NOMO-1 (cell line): Measurements from ENCODE around the gene CBX2.
"Not testable (repeated sequence)": the region's sequence is repeated elsewhere in the genome, so short reads cannot be mapped to it uniquely, and the experiment has no call there.

Source experiments
- DNase-seq, 2 experiments: peaks; one replicate each; lab custom pipeline; 2025; ENCODE audit not compliant: unreplicated experiment in 2 of 2; lab: John Stamatoyannopoulos, UW

Gene CBX2

DNA sequence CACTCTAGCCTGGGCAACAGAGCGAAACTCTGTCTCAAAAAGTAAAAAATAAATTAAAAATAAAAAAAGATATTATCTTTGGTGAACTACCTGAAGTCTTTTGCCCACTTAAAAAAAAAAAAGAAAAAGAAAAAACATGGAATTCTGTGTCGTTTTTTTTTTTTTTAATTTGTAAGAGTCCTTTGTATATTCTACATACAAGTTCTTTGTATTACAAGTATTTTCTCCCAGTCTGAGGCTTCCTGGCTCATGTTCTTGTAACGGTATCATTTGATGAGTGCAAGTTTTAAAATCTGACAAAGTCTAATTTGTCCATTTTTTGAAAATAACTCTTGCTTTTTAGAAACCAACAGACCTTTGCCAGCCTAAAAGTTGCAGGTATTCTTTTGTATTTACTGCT lies 12.2 kb upstream of the CBX2 start:
- no peak for DNase-seq

DNA sequence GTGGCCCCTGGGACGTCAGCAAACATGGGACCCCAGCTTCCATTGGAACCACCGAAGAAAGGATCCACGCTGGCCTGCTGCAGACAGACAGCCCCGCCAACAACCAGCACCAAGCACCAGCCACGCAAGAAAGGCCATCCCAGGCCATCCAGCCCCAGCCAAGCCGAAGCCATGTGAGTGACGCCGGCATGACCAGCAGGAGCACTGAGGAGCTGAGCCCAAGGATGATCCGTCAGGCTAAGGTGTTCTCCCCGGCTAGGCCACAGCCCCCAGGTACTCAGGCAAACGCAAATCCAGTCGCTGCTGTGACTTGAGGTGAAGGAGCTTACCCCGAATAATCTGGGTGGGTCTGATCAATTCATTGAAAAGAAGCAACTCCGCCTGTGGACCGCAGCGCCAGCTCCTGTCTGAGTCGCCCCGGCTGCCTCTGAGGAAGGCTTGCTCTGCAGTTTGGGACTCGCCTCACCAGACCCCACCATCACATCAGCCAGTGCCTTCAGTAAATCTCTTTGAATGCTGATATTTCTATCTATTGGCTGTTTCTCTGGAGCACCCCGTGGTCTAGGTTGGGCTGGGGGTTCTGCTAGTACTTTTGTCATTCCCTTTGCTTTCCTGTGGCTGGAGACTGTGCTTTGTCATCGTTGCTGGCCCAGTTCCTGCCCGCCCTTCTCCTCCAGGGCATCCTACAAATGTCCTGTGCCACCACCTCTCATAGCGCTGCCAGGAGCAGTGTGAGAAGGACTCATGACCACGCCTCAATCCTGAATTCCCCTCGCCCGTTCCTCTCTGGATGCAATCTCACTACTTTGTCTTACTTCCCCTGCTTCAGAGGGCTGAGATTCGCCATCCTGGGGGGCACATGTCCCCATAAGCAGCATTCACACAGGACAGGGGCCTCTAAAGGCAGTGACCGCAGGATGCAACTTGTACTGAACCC lies 8.1 kb upstream of the CBX2 start:
- no peak for DNase-seq

DNA sequence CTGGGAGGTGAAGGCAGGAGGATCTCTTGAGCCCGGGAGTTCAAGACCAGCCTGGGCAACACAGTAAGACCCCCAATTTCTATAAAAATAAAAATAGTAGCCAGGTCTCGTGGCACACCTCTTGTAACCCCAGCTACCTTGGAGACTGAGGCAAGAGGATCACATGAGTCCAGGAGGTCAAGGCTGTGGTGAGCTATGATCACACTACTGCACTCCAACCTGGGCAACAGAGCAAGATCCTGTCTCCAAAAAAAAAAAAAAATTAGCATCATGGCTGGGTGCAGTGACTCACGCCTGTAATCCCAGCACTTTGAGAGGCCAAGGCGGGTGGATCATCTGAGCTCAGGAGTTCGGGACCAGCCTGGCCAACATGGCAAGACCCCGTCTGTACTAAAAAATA lies 6.7 kb upstream of the CBX2 start:
- DNase-seq = no peak

DNA sequence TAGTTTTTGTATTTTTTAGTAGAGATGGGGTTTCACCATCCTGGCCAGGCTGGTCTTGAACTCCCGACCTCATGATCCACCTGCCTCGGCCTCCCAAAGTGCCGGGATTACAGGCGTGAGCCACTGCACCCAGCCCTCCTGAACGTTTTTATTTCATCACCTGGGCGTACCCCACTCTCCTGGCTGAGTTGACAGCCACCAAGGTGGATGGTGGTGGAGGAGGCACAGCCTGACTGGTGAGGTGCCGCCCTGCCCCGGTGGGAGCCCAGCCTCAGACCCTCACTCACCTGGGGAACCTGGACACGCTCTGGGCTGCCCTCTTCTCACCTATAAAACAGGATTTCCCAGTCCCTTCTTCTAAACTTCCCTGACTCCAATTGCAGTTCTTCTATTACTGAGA lies 5.2 kb upstream of the CBX2 start:
- not testable (repeated sequence) for DNase-seq

DNA sequence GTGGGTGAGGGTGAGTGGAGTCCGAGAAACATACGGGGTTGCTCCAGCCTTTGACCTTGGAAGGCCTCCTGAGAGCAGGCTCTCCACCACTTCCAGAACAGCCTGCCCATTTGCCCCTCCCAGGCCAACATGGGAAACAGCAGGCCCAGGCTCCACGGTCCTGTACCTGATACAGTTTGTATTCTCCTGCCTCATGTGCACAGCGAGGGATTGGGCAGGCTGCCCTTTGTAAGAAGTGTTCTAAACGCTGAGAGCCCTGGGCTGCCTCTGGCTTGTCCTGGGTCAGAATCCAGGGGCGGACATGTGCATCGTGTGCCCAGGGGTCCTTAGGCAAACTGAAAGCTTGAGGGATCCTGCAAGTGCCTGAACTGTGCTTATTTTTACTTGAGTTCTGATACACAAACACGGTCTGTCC lies 3.4 kb upstream of the CBX2 start:
- no peak for DNase-seq

DNA sequence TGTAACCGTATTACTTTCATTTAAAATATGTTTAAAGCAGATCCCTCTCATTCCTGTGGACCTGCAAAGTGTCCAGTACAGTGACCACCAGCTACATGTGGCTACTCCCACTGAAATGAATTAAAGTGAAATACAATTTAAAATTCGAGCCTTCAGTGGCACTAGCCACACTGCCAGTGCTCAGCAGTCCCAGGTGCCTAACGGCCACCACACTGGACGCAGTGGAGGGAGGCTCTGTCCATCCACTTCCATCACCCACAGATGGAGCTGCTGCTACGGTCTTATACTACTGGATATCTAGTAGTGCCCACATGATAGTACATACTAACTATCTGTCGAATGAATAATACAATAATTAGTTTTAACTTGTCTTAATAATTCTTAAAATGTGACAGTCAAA lies 2.3 kb upstream of the CBX2 start:
- no peak for DNase-seq

DNA sequence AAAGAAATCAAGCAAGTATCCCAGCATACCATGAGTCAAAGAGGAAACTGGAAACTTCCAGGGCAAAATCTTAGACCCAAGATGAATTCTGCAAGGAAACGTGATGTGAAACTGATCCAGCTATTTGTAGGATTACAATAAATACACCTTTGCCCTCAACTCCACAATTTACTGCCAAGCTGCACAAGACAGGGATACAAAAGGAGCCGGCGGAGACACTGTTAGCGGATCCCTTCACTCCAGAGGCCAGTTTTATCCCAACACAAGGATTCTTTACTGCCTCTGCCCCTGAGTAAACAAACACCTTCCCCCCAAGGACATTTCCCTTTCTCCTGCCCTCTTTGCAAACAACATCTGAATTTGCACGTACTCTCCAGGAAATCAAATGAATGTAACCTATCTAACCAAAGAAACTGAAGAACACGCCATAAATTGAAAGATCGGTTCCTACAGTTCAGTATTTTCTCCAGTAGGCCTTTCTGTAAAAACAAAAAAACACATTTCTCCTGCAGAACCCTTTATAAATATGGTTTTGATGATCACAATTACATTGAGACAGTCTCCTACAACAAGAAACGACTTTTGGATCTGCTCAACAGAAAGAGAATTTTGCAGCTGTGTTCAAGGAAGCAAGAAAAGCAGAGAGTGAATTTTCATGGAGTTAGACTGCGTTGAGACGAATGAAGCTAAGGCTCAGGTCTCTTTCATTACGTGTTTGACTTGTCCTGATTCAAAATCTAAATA lies 1.4 kb upstream of the CBX2 start:
- DNase-seq = no peak

DNA sequence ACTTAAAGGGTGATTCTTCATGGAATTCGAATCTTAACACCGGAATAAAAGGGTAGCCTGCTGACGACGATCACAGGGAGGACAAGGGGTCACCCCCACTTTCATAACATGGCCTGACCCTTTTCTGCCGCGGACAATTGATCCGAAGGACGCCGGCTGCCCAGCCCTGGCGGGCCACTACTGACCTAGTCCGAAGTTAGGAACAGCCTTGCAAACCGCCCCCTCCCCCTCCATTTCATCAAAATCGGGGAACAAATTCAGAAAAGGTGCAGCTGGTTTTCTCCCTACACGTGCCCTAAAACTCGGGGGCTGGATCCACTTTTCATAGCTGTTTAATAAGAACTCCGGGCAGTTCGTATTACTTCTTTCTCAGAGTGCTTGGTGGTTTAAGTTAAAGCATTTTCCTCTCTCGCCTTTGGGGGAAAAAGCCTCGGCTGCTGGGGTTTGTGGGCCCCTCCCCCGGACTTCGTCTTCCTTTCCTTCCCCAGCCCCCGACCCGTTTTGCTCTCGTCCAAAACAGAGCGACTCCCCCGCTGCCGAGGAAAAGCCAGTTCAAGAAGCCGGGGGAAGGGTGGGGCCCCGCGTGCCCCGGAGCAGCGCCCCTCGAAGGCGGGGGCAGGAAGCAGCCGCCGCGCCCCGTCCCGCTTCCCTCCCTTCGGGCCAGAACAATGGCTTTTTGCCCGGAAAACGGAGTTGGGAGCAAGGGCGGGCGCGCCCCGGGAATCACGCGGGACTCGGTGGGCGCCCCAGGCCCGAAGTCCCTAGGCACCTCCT lies 641 bp upstream of the CBX2 start:
- DNase-seq = no peak

DNA sequence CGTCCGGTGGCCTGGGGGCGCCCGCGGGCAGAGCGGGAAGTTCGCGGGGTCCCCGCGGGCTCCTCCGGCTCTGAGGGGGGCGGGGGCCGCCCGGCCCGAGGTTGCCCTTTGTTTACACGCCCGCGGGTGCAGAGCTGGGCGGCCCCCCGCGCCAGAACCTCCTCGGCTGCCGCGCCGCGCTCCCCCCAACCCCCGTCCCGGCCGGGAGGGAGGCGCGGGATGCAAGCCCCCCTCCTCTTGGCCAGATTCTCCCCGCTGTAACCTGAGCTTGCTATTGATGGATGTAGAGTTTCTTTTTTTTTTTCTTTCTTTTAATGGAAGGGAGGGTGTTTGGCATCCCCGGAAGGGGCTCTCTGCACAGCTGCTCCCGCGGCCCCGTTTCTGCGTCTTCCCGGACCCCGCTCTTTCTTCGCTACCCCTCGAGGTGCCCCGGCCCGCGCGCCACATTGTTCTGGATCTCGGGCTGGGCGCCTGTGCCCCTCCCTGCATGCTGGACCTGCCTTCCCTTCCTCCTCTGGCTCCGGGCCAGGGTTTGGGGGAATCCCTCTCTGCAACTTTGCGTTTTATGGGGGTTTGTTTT lies 646 bp downstream of the CBX2 start:
- no peak for DNase-seq

DNA sequence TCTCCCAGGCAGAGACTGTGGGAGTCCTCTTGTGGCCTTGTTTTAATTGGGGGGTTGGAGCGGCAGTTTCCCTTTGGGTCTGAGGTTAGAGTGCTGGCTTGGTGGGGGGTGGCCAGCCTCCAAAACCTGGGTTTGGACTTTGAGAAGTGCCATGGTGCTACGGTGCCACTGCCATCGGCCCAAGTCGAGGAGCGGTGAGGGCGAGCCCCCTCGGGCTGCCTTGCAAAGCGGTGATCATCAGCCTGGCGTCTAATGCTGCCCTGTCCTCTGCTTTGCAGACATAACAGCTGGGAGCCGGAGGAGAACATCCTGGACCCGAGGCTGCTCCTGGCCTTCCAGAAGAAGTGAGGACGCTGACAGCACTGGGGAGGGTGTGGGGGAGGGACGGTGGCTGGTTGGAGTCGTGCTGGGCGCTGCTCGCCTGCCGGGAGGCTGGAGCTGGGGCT lies 1.2 kb downstream of the CBX2 start:
- no peak for DNase-seq

DNA sequence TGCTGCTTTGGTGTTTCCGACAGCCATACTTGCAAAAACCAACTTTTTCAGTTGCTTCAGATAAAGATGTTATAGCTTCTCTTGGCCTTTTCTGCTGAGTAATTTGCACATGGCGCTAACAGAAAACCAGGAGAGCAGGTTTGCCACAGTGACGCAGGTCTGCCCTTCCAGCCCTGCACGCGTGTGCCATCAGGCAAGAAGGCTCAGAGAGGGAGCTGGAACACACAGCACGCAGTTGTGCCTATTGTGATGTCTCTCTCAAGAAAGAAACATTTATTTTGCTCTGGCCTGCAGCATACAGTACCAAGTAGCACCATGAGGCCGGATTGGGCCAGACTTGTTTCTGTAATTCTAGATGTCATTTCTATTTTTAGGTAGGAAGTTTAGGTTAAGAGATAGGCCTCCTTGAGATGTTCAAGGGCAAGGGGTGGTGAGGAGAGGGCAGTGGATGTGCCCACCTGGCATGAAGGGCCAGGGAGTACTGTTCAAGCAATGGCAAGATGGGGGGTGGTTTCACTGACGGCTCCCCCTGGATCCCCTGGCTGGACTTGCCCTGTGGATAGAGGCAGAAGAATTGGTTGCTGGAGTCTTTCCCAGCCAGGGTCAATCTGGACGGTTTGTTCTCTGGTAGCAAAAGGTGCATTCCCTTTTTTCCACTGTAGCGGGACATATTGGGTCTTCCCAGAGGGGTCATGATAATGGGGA lies 1.9 kb downstream of the CBX2 start:
- no peak for DNase-seq

DNA sequence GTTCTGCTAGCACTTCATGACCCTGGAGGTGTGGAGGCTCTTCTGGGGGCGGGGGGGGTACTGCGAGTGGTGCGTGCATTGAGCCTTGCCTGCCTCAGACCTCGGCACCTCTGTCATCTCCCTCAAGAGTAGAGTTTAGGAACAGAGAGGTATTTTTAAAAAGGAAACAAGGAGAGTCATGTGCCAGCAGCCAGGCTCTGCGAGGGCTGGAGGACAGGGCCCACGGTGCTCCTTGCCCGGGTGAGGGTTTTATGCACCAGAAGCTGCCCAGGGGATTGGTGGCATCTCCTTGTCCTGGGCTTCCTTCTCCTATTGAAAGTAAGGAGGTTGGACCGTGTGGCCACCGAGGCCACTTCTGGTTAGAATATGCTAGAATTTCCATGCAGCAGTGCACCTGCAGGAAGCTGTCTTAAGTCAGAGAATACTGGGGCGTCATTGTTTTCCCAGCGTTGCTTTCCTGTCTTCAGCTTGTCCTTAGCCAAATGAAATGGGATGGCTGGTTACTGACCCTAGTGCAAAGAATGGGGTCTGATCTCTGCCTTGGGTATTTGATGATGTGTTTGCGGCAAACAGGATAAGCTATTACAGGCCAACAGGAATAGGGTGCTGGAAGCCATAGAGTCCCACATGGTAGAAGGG lies 3.2 kb downstream of the CBX2 start:
- no peak for DNase-seq

DNA sequence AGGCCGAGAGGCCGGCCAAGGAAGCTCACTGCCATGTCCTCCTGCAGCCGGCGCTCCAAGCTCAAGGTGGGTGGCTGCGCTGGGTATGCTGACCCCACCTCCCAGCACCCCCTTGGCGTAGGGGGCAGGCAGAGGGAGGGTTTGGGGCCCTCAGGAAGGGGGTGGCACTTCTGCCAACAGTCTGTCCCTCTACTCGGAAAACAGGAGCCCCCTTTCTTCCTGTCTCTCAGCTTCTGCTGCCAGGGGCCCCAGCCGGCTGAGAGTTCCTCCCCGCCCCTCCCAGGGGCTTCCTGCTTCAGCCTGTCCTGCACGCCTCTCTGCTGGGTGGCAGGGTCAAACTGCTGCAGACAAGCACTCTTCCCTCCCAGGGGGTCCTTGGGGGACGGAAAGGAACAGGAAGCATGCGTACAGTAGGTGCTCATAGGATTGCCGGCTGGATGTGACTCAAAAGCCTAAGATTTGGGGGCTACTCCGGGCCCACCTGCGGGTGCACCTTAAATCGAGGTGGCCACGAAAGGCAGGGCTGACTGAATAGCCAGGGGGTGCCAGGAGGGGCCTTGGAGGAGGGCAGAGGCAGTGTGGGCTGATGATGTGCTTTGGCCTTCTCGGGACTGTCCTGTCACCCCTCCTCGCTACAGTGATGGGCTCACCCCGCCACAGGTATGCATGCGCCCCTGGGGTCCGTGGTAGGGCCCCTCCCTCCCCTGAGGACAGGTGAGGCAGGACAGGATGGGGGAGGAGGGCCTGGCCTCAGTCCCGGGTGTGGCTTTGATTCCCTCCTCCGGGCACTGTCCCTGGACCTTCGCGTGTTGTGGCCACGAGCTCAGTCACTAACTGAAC lies 4.0 kb downstream of the CBX2 start:
- DNase-seq = no peak

DNA sequence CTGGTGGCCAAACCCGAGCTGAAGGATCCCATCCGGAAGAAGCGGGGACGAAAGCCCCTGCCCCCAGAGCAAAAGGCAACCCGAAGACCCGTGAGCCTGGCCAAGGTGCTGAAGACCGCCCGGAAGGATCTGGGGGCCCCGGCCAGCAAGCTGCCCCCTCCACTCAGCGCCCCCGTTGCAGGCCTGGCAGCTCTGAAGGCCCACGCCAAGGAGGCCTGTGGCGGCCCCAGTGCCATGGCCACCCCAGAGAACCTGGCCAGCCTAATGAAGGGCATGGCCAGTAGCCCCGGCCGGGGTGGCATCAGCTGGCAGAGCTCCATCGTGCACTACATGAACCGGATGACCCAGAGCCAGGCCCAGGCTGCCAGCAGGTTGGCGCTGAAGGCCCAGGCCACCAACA lies 5.9 kb downstream of the CBX2 start:
- no peak for DNase-seq

DNA sequence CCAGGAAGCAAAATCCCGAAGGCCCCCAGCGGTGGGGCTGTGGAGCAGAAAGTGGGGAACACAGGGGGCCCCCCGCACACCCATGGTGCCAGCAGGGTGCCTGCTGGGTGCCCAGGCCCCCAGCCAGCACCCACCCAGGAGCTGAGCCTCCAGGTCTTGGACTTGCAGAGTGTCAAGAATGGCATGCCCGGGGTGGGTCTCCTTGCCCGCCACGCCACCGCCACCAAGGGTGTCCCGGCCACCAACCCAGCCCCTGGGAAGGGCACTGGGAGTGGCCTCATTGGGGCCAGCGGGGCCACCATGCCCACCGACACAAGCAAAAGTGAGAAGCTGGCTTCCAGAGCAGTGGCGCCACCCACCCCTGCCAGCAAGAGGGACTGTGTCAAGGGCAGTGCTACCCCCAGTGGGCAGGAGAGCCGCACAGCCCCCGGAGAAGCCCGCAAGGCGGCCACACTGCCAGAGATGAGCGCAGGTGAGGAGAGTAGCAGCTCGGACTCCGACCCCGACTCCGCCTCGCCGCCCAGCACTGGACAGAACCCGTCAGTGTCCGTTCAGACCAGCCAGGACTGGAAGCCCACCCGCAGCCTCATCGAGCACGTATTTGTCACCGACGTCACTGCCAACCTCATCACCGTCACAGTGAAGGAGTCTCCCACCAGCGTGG lies 6.5 kb downstream of the CBX2 start:
- DNase-seq = no peak

DNA sequence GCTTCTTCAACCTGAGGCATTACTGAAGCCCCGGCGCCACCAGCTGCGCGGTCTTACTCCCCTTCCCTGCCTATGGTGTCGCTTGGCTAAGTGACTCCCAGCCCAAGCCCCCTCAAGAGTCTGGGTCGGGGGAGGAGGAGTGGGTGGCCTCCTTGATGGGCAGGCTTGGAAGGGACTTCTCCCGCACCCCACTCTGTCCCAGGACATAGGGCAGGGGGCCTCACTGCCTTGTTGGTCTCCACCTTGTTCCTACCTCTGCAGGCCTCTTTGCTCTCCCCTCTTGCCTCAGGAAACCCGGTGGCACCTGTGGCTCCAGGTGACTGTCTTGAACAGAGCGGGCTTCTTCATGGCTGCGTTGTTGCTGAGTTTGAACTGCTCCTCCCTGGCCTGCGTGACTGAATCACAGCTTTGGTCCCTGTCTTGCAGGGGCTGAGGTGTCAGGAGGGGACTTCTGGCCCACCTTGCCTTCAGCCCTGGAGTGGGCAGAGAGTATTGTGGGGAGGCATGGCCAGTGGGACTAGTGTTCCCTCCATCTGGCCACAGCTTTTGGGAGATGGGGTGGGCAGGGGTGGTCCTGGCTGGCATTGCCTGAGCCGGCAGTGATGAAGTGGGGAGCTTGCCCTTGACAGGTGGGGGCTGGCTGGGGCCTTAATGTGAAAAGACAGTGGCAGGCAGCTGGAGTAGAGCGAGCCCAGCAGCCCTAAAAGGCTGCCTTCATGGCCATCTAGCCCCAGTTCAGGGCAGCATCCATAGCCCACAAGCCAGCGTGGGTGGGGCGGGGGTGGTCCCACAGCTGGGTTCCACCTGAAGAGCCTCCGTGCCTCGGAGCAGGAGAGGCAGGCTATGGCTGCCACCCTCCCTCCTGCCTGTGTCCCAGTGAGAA lies 7.3 kb downstream of the CBX2 start:
- no peak for DNase-seq
